Thyroid gland (tissue), 4 donors: ENCODE data around the gene SEH1L.

Experiments used
- CTCF ChIP-seq, 6 experiments: fragments of 200-600 bp in 3 of 6; fragments of 450-650 bp in 3 of 6; sonication (generic) in 3 of 6; IDR thresholded peaks; one replicate each; pipeline ENCODE4 v1.5.1; 2016 to 2019; ENCODE audit warnings: antibody characterized with exemption in 6 of 6, mild to moderate bottlenecking in 2 of 6, inconsistent platforms in 1 of 6, moderate library complexity in 1 of 6
- POLR2A ChIP-seq, 2 donors: fragments of 450-650 bp; IDR thresholded peaks; one replicate each; pipeline ENCODE4 v1.6.1; 2017; ENCODE audit warnings: antibody characterized with exemption in 2 of 2, mild to moderate bottlenecking in 2 of 2, moderate library complexity in 1 of 2

- TF ChIP-seq CTCF (IDR thresholded peaks at IDR 0.05) (no peak), POLR2A (IDR thresholded peaks at IDR 0.05) (no peak)
Measured at GRCh38 chr18:12906773-12907172, 41.0 kb upstream of the SEH1L start.
